ENCODE data around the gene BDH1. TPM values are rescaled to one million over a fixed set of nuclear protein-coding genes. Genes with fewer than 3 reads are reported as not detected.

Gene BDH1
- total and polyA plus RNA-seq, 2 of the 13 experiments (the other 11 are each of a cell fraction or from before 2014, with no cell fraction given) = 21.2 to 71.9 TPM

DNA sequence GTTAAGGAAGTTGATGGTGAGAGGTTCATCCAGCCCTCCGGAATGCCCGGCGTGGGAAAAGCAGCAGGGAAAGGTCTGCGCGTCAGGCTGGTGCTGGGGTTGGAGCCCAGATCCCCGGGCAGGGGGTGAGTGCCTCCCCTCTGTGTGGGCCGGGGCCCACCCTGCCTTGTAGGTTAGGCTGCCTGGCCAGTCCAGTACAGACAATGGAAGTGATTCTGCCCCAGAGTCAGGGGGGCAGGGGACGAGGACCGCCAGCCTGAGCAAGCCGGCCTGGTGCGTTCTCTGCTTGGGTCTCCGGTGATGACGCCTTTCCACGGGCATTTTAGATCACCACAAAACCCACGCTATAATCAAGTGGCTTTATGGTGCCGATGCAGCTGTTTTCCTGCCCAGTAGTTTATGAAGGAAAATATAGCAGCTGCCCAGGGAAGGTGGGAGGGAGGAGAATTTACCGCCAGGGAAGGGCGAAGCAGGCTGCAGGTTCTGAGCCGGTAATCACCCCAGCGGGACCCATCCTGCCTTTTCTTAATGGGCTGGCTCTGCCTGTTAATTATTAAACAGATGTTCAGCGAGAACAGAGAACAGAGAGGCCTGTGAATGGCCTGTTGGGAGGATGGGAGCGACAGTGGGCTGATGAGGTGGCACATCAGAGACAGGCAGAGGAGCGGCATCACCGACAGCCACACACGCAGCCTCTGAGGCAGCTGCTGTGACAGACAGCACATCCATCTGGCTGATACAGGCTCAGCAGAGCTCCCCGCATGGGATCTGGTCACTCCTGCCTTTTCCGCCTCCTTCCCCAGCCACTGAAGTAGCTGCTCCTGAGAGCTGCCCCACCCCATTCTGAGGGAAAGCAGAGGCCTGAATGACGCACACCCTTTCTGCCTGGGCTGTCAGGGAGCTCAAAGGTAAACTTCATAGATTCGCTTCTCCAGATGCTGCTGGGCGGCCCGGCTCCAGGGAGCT lies 35.2 kb downstream of the BDH1 start (continued):
- TF ChIP-seq, protein P1, sequence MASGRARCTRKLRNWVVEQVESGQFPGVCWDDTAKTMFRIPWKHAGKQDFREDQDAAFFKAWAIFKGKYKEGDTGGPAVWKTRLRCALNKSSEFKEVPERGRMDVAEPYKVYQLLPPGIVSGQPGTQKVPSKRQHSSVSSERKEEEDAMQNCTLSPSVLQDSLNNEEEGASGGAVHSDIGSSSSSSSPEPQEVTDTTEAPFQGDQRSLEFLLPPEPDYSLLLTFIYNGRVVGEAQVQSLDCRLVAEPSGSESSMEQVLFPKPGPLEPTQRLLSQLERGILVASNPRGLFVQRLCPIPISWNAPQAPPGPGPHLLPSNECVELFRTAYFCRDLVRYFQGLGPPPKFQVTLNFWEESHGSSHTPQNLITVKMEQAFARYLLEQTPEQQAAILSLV (CRISPR knock-in tag; IDR thresholded peaks at IDR 0.05; ENCODE audit: borderline replicate concordance) = 0 out of 2 replicates have a peak, but pooled peaks have one; percentile 69
- TF ChIP-seq KMT2A (CRISPR knock-in tag; IDR thresholded peaks at IDR 0.05) (peak; percentile 58), KLF12 (CRISPR knock-in tag; IDR thresholded peaks at IDR 0.05; ENCODE audit: borderline replicate concordance) (no peak), AKAP8 (CRISPR knock-in tag; IDR thresholded peaks at IDR 0.05) (no peak), CREB1 (IDR thresholded peaks at IDR 0.05) (0 out of 2 replicates have a peak, but pooled peaks have one; percentile 38), CREB1 (CRISPR knock-in tag; IDR thresholded peaks at IDR 0.05) (peak; percentile 51), FOSL1 (CRISPR knock-in tag; IDR thresholded peaks at IDR 0.05; ENCODE audit: borderline replicate concordance) (no peak), TEAD3 (CRISPR knock-in tag; optimal IDR thresholded peaks at IDR 0.05; ENCODE audit: borderline replicate concordance) (peak; percentile 24), GABPA (IDR thresholded peaks at IDR 0.05; ENCODE audit: low read depth, low read length) (no peak), GABPA (CRISPR knock-in tag; IDR thresholded peaks at IDR 0.05; ENCODE audit: low read depth) (no peak), ZNF660 (CRISPR knock-in tag; IDR thresholded peaks at IDR 0.05; ENCODE audit: borderline replicate concordance, low read depth) (no peak), NR2F1 (CRISPR knock-in tag; IDR thresholded peaks at IDR 0.05) (no peak), RELA (CRISPR knock-in tag; IDR thresholded peaks at IDR 0.05) (no peak), CCDC6 (CRISPR knock-in tag; IDR thresholded peaks at IDR 0.05) (no peak), SOX5 (CRISPR knock-in tag; IDR thresholded peaks at IDR 0.05; ENCODE audit: borderline replicate concordance) (no peak), SOX6 (IDR thresholded peaks at IDR 0.05) (no peak), SOX6 (CRISPR knock-in tag; IDR thresholded peaks at IDR 0.05) (no peak; the same call in 1 of the 2 replicates), FOXK1 (CRISPR knock-in tag; IDR thresholded peaks at IDR 0.05; ENCODE audit: borderline replicate concordance, low read depth) (peak; percentile 19; the same call in 1 of the 2 replicates), ZNF7 (CRISPR knock-in tag; IDR thresholded peaks at IDR 0.05) (no peak), MAFK (conservative IDR thresholded peaks at IDR 0.05 in 1 of 2, IDR thresholded peaks at IDR 0.05 in 1 of 2; ENCODE audit: low read length in 2 of 2) (no peak)
- TF ChIP-seq, protein P2, sequence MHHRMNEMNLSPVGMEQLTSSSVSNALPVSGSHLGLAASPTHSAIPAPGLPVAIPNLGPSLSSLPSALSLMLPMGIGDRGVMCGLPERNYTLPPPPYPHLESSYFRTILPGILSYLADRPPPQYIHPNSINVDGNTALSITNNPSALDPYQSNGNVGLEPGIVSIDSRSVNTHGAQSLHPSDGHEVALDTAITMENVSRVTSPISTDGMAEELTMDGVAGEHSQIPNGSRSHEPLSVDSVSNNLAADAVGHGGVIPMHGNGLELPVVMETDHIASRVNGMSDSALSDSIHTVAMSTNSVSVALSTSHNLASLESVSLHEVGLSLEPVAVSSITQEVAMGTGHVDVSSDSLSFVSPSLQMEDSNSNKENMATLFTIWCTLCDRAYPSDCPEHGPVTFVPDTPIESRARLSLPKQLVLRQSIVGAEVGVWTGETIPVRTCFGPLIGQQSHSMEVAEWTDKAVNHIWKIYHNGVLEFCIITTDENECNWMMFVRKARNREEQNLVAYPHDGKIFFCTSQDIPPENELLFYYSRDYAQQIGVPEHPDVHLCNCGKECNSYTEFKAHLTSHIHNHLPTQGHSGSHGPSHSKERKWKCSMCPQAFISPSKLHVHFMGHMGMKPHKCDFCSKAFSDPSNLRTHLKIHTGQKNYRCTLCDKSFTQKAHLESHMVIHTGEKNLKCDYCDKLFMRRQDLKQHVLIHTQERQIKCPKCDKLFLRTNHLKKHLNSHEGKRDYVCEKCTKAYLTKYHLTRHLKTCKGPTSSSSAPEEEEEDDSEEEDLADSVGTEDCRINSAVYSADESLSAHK (CRISPR knock-in tag; IDR thresholded peaks at IDR 0.05; ENCODE audit: borderline replicate concordance) = no peak
- TF ChIP-seq, protein P3, sequence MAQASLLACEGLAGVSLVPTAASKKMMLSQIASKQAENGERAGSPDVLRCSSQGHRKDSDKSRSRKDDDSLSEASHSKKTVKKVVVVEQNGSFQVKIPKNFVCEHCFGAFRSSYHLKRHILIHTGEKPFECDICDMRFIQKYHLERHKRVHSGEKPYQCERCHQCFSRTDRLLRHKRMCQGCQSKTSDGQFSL (CRISPR knock-in tag; IDR thresholded peaks at IDR 0.05) = 0 out of 2 replicates have a peak, but pooled peaks have one; percentile 24
- TF ChIP-seq, protein P4, sequence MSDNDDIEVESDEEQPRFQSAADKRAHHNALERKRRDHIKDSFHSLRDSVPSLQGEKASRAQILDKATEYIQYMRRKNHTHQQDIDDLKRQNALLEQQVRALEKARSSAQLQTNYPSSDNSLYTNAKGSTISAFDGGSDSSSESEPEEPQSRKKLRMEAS (IDR thresholded peaks at IDR 0.05) = peak; percentile 46
- TF ChIP-seq, protein P5, sequence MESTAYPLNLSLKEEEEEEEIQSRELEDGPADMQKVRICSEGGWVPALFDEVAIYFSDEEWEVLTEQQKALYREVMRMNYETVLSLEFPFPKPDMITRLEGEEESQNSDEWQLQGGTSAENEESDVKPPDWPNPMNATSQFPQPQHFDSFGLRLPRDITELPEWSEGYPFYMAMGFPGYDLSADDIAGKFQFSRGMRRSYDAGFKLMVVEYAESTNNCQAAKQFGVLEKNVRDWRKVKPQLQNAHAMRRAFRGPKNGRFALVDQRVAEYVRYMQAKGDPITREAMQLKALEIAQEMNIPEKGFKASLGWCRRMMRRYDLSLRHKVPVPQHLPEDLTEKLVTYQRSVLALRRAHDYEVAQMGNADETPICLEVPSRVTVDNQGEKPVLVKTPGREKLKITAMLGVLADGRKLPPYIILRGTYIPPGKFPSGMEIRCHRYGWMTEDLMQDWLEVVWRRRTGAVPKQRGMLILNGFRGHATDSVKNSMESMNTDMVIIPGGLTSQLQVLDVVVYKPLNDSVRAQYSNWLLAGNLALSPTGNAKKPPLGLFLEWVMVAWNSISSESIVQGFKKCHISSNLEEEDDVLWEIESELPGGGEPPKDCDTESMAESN (CRISPR knock-in tag; conservative IDR thresholded peaks at IDR 0.05) = no peak
